ENCODE measurements around the gene CTBP2.
"Not testable (repeated sequence)": the region's sequence is repeated elsewhere in the genome, so short reads cannot be mapped to it uniquely, and the experiment has no call there.

Gene CTBP2

DNA sequence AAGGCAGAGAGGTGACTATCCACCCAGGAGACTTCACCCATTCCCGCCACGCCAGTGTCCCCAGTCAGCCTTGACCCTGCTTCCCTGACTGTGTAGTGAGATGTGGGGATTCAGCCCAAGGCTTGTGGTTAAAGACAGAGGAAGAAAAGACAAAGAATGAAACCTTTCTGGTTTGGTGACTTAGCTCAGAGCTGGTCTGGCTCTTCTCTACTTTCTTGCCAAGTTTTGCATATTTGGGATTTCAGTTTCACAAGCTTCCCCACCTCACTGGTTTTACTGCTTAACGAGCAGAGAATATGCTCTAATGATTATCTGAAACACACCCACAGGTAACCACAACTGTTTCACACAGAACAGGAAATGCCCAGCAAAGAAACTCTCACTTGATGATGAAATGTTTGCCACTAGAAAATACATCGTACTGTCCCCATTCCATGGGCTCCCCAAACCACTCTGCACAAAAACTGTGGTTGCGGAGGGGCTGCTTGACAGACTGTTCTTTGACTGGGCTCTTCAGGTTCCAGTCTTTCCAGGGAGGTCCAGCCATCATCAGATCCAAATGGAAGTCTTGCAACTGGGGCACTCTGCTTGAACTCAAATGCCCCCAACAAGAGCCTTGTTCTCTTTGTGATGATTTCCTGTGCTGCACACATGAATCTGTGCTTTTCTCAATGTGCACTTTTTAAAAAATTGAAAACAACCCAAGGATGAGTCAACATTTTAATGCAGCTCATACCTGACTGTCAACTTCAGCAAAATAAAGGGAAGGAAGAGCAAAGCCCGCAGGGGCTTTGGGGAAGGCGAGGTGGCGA, 95.5 kb downstream of the CTBP2 start:
- DNase-seq (ENCODE audit: low read depth in 2 of 2), result peak in 1 of 2 donors; percentile 25

- no peak for DNase-seq (ENCODE audit: low read depth in 2 of 2)
Observed at GRCh38 chr10:125063256-125063925, 97.0 kb downstream of the CTBP2 start.

- DNase-seq (ENCODE audit: low read depth in 2 of 2), result no peak
Observed at GRCh38 chr10:125062914-125063230, 97.5 kb downstream of the CTBP2 start.

DNA sequence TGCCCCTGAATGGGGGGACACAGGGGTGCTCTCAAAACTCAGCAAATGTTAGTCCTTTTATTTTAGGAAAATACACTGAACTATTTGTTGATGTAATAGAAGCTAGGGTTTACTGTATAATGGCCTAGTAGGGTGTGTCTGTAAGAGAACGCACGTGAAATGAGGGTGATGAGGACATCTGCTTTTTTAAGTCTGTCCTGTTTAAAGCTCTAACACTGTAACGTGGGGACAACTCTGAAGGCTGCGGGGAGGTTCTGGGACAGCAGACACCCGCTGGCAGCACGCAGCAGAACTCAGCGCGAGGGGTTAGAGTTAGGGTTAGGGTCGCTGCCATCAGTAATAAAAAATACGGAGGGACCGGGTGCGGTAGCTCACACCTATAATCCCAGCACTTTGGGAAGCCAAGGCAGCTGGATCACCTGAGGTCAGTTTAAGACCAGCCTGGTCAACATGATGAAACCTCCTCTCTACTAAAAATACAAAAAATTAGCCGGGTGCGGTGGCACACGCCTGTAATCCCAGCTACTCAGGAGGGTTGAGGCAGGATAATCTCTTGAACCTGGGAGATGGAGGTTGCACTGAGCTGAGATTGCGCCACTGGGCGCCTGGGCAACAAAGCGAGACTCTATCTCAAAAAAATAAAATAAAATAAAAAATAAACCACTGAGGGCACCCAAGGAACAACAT, 98.0 kb downstream of the CTBP2 start:
- no peak for DNase-seq (ENCODE audit: low read depth in 2 of 2)

DNA sequence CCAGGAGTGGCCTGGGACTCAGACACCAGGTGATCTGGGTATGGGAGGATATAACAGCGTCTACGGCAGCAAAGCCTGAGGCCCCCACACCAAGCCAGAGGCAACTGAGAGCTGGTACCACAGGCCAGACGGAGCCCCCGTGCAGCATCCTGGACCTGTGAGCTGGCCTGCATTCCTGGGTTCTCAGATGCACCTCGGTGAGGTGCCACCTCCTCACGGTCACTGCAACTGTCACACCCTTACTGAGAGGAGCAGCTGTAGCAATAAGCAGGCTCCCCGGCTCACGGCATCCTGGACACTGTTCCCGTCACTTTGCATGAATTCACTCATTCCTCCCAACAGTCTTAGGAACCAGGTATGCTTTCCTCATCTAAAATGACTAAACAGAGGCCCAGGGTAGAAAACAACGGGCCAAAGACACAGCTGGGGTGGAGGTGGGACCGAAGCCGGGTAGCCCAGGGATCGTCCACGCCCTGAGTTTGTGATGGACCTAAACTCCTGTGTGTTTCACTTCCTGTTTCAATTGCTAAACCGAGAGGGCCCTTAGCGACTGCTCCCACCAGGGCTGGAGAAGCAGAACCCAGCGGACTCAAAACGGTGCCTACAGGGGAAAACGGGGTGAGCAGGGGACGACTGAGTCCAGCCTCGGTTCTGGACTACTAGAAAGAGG, 98.7 kb downstream of the CTBP2 start:
- no peak for DNase-seq (ENCODE audit: low read depth in 2 of 2)

DNA sequence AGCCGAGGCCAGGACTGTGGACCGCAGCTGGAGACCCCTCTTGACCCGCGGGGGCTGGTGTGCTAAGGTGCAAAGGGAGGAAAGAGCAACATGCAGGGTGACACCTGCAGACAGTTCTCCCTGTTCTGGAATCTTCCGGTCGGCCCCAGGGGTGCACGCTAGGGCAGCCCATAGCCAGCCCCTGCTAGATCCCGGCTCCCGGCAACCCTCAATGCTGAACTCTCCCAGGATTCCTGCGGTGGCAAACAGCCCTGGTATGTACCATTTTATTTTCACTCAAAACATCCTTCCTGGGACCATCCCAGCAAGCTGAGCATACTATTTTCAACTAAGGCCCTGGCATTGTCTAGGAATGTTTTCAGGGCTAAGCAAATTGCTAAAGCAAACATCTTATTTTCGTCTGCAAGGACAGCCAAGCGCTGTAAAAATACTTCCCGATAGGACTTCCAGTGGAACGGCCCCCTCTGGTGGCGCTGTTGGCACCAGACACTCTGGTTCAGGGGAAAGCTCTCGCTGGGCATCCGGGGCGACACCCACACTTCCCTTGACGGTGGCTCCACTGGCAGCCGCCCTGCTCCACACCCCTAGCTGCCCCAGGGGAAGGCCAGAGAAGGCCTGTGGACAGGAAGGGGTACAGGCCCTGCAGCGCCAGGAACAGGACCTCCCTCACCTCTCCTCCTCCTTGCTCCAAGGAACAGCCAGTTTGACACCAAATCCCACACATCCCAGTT, 99.4 kb downstream of the CTBP2 start:
- peak; percentile 16 to 17 for DNase-seq (ENCODE audit: low read depth in 2 of 2)

DNA sequence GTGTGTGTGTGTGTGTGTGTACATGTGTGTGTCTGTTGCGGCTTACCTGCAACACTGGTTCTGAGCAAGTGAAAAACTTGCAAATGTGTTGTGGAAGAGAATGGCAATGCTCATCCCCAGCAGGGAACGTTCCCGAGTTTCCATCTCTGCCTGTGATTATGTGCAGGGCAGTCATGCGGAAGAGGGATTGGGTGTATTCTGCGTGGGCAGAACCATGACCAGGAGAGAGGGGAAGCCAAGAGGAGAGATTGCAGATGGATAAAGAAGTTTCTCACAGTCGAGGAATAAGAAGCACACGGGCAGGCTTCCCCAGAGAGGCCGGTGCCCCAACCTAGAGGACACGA, 99.9 kb downstream of the CTBP2 start:
- no peak for DNase-seq (ENCODE audit: low read depth in 2 of 2)

GRCh38 chr10:125060026-125060425, 100.3 kb downstream of the CTBP2 start:
- no peak for DNase-seq (ENCODE audit: low read depth in 2 of 2)

DNA sequence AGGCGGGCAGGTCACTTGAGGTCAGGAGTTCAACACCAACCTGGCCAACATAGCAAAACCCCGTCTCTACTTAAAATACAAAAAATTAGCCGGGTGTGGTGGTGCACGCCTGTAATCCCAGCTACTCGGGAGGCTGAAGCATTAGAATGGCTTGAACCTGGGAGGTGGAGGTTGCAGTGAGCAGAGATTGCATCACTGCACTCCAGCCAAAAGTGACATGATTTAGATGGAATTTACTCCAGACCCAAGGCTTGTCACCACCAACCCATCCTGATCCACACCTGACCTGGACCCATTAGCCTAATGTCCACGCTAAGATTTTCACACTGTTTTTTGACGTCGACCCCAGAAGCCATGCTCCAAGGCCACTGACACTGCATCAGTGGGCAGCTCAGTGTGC, 101.0 kb downstream of the CTBP2 start:
- DNase-seq (ENCODE audit: low read depth in 2 of 2), result not testable (repeated sequence)

- no peak for DNase-seq (ENCODE audit: low read depth in 2 of 2)
Observed at GRCh38 chr10:125057158-125058001, 103.0 kb downstream of the CTBP2 start.

DNA sequence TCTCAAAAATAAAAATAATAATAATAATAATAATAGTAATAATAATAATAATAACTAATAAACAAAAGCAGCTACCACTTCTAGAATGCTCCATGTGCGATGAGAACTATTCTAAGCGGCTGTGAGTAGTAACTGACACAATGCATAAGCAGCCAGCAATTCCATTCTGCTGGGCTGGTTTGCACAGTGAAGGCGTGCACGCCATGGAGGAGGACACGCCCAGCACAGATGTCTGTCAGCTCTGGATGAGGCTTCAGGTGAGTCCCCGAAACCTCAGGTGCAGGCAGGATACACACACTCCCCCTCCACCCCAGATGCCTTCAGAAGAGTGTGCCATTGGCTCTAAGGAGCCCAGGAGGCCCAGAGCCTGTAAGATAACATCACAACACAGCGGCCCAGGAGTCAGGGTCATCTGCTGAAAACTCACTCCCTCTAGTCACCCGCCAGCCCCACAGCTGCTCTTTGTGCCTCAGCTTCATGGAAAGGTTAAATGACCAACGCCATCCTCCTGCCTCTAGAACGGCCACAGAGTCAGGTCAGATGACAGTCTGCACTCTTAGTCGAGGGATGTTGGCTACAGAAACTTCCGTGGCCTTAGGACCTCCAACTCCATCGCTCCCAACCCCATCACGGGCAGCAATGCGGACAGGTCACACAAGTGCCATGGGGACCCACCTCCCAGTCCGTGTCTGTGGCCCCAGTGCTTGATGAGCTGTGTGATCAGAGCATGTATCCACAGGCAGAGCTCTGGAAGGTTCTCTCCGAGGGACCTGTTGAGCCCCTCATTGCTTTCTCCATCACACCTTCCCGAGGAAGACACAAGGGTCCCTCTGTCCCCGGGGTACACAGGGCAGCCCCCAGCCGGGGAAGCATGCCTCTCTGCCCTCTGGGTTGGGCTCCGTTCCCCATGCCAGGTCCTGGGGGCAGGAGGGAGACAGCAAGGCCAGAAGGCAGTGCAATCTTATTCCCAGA, 103.9 kb downstream of the CTBP2 start:
- DNase-seq (ENCODE audit: low read depth in 2 of 2), result no peak

DNA sequence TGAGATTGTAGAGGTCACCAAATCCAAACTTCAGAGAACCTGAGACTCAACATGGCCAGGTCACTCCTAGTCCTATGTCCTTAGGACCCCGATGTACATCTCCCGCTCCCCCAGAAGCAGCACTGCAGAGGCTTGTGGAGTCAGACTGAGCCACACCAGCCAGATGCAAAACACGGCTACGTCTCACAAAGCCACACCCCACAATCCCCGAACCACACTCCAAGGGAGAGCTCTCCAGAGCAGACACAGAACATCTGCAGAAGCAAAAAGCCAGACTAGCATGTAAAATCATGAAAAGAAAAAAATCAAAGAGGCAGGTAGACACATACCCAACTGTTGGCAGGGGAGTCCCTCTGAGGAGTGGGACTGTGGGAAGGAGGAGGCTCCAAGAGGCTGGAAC, 104.9 kb downstream of the CTBP2 start:
- DNase-seq (ENCODE audit: low read depth in 2 of 2), result no peak

DNA sequence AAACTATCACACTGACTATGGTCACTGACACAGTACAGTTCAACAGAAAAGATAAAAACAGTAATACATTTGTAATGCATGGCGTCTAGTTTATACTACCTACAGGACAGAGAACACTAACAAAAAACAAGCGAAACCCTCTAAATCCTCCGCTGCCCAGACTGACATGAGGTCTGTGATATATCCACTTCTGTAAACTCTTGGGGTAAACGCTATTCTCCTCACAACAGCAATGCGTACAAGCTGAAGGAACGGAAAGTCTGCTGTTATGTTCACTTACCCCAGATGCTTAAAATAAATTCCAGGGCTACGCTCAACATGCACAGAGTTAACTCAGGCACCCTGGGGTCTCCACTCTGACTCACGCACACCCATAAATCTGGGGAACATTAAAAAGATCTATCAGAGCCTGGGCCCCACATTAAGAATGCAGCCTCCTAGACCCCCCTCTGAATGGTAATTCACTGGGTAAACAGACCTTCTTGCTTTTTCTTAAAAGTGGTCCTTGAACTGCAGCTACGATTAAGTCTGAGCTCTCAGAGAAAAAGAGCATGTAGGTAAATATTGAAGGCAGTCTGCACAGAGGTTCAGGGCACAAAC, 105.6 kb downstream of the CTBP2 start:
- no peak for DNase-seq (ENCODE audit: low read depth in 2 of 2)

DNA sequence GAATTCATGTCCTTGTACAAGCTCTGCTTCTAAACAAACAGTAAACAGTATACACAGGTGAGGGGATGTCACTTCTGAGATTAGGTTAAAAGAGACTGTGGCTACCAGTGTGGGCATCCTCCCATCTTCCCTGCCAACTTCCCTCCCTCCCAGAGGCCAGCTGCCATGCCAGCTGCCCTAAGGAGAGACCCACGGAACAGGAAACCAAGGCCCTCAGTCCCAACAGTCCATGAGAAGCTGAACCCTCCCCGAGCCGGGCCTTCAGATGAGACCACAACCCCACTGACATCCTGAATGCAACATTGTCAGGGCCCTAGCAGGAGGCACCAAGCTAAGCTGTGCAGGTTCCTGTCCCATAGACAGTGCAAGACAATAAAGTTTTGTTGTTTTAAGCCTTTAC, 106.1 kb downstream of the CTBP2 start:
- DNase-seq (ENCODE audit: low read depth in 2 of 2), result no peak

DNA sequence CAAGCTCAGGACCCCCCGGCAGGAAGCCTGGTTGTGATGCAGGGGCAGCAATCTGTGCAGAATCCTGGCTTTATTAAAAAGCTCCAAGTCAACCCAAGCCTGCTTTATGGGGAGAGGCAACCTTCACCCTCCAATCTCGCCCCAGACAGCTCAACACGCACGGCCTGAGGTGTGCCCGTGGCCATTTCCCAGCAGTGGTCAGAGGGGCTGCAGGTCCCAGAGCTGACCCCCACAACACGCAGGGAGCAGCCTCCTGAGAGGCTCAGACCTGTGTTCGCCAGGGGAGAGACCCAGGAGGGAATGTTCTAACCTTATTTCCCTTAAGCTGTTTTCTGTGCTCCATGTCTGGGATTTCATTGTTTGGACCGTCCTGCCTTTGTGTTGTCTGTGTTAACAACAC, 108.2 kb downstream of the CTBP2 start:
- DNase-seq (ENCODE audit: low read depth in 2 of 2), result no peak

- no peak for DNase-seq (ENCODE audit: low read depth in 2 of 2)
Observed at GRCh38 chr10:125050383-125050782, 110.0 kb downstream of the CTBP2 start.

- no peak for DNase-seq (ENCODE audit: low read depth in 2 of 2)
Observed at GRCh38 chr10:125049216-125049881, 111.0 kb downstream of the CTBP2 start.

- DNase-seq (ENCODE audit: low read depth in 2 of 2), result peak; percentile 48 to 53
Observed at GRCh38 chr10:125048094-125048864, 112.1 kb downstream of the CTBP2 start.
